Measurements from ENCODE around the gene CASP10. TPM values are rescaled to one million over a fixed set of nuclear protein-coding genes. Genes with fewer than 3 reads are reported as not detected.

Gene CASP10
- total RNA-seq, 2 donors from 2014 or later, result 3.0 to 6.0 TPM

DNA sequence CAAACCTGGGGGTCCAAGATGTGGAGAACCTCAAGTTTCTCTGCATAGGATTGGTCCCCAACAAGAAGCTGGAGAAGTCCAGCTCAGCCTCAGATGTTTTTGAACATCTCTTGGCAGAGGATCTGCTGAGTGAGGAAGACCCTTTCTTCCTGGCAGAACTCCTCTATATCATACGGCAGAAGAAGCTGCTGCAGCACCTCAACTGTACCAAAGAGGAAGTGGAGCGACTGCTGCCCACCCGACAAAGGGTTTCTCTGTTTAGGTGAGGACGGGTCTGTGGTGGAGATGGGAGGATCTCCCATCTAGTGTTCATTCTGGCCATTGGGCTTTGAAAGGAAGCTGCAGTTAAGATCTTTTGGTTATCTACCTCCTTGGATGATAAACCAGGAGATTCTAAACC, 2.9 kb downstream of the CASP10 start:
- ATAC-seq (no peak), DNase-seq (no peak)
- WGBS, 2 donors, result 71 to 90% methylated on average over 4 of the region's 4 CpGs
- Histone ChIP-seq H3K36me3 (replicated peaks in 1 of 2; ENCODE audit: insufficient read depth in 1 of 2, low read depth in 2 of 2) (no peaks in the 10 kb centered on the region), H3K4me1 (peaks cover 39% of the 10 kb centered on the region), H3K27me3 (no peaks in the 10 kb centered on the region), H3K4me3 (no peak overlapping the region), H3K27ac (no peak overlapping the region), H3K9me3 (no peaks in the 10 kb centered on the region)
- intact Hi-C loops (cut with DNase I), result no loop called here
- TF ChIP-seq POLR2A (IDR thresholded peaks at IDR 0.05) (no peak), CTCF (IDR thresholded peaks at IDR 0.05) (no peak)

DNA sequence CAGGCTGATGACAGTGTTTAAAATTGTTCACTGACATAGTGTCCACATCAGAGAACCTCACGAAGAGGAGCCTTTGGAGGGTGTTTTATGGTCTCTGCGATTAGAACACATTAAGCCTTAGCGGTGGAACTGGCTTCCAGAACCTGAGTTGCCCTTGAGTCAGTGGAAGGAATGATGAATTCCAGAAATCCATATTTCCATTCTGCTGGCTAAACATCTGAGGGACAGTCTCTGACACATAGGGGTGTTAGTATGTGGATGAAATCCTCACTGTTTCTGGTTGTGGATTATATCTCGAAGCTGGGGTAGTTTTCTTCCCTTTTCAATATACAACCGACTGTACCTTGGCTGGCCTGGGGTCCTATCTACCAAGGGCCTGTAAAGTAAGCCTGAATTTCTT, 4.0 kb downstream of the CASP10 start:
- TF ChIP-seq CTCF (IDR thresholded peaks at IDR 0.05) (no peak), POLR2A (IDR thresholded peaks at IDR 0.05) (no peak)
- intact Hi-C loops (cut with DNase I), result no loop called here
- peaks cover 39% of the 10 kb centered on the region for H3K4me1 ChIP-seq
- no peak for ATAC-seq
- WGBS, 2 donors, result 71 to 81% methylated on average over 5 of the region's 5 CpGs
- no peaks in the 10 kb centered on the region for H3K36me3 ChIP-seq (replicated peaks in 1 of 2; ENCODE audit: insufficient read depth in 1 of 2, low read depth in 2 of 2)
- DNase-seq, result no peak
- H3K4me3 ChIP-seq, result no peak overlapping the region
- H3K9me3 ChIP-seq, result no peaks in the 10 kb centered on the region
- H3K27ac ChIP-seq, result no peak overlapping the region
- no peaks in the 10 kb centered on the region for H3K27me3 ChIP-seq

DNA sequence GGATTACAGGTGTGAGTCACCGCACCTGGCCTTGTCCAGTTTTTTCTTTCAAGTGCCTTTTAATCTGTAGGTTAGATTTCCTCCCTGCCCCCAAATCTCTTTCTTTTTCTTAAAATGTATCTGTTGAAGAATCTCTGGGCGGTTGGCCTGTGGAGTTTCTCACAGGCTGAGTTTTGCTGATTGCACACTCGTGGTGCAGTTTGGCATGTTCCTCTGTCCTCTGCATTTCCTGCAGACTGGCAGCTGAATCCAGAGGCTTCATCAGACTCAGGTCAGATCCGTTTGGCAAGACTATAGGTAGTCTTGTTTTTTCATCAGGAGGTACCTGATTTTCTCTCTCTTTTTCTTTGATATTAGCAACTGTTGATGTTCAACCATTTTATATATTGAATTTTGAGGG, 5.5 kb downstream of the CASP10 start:
- H3K27me3 ChIP-seq, result no peaks in the 10 kb centered on the region
- no peaks in the 10 kb centered on the region for H3K36me3 ChIP-seq (replicated peaks in 1 of 2; ENCODE audit: insufficient read depth in 1 of 2, low read depth in 2 of 2)
- H3K4me1 ChIP-seq, result peaks cover 33% of the 10 kb centered on the region
- WGBS, 2 donors, result 90 to 94% methylated on average over 4 of the region's 4 CpGs
- ATAC-seq, result no peak
- TF ChIP-seq CTCF (IDR thresholded peaks at IDR 0.05) (no peak), POLR2A (IDR thresholded peaks at IDR 0.05) (no peak)
- no peak for DNase-seq
- no peak overlapping the region for H3K4me3 ChIP-seq
- no peak overlapping the region for H3K27ac ChIP-seq
- intact Hi-C loops (cut with DNase I), result no loop called here
- no peaks in the 10 kb centered on the region for H3K9me3 ChIP-seq

GRCh38 chr2:201191132-201191875, 8.4 kb downstream of the CASP10 start:
- DNase-seq (no peak), ATAC-seq (peak; percentile 48)
- intact Hi-C loops (cut with DNase I), result no loop called here
- peaks cover 8% of the 10 kb centered on the region for H3K4me1 ChIP-seq
- no peaks in the 10 kb centered on the region for H3K9me3 ChIP-seq
- 42 to 50% methylated on average over 4 of the region's 4 CpGs for WGBS, 2 donors
- H3K4me3 ChIP-seq, result no peak overlapping the region
- H3K27ac ChIP-seq, result peak overlapping the region in 2 of 4 donors; percentile 0 to 26
- H3K36me3 ChIP-seq (replicated peaks in 1 of 2; ENCODE audit: insufficient read depth in 1 of 2, low read depth in 2 of 2), result peaks cover 0 to 2% of the 10 kb centered on the region in 2 donors
- no peaks in the 10 kb centered on the region for H3K27me3 ChIP-seq
- TF ChIP-seq CTCF (IDR thresholded peaks at IDR 0.05), result no peak

- 65 to 72% methylated on average over 3 of the region's 3 CpGs for WGBS, 2 donors
- H3K4me3 ChIP-seq, result no peak overlapping the region
- H3K9me3 ChIP-seq, result no peaks in the 10 kb centered on the region
- intact Hi-C loops (cut with DNase I), result no loop called here
- no peaks in the 10 kb centered on the region for H3K27me3 ChIP-seq
- no peak for DNase-seq
- TF ChIP-seq CTCF (IDR thresholded peaks at IDR 0.05) (no peak), POLR2A (IDR thresholded peaks at IDR 0.05) (no peak)
- no peak for ATAC-seq
- H3K36me3 ChIP-seq (replicated peaks in 1 of 2; ENCODE audit: insufficient read depth in 1 of 2, low read depth in 2 of 2), result peaks cover 0 to 3% of the 10 kb centered on the region in 2 donors
- no peaks in the 10 kb centered on the region for H3K4me1 ChIP-seq
- H3K27ac ChIP-seq, result no peak overlapping the region
These were observed 11.2 kb downstream of the CASP10 start for GRCh38 chr2:201194097-201194496.
